ENCODE measurements around the gene USP15.

The USP15 gene

GRCh38 chr12:62282057-62282774, 22.0 kb downstream of the USP15 start:
- DNase-seq (ENCODE audit: low read depth): no peak

DNA sequence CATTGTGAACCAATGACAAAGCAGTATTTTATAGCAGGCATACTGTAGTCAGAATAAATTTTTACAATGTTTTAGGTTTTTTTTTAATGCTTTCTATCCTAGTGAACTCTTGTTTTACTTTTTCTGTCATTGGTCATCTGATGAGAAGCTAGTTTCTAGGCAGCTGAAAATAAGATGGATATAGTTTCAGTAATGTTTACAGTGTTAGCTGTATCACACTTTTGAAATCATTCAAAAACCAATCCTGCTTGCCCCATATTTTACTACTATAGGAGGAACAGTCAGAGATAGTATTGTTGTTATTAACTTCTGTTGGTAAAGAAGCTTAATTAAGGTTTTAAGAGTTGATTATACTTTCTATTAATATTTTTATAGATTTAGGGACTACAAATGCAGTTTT, 24.5 kb downstream of the USP15 start:
- DNase-seq (ENCODE audit: low read depth): no peak

- DNase-seq (ENCODE audit: low read depth): no peak
These were observed 25.1 kb downstream of the USP15 start for GRCh38 chr12:62285284-62285683.

- no peak for DNase-seq (ENCODE audit: low read depth)
These were observed 28.1 kb downstream of the USP15 start for GRCh38 chr12:62288328-62288727.

GRCh38 chr12:62290846-62291245, 30.6 kb downstream of the USP15 start:
- DNase-seq (ENCODE audit: low read depth): no peak

DNA sequence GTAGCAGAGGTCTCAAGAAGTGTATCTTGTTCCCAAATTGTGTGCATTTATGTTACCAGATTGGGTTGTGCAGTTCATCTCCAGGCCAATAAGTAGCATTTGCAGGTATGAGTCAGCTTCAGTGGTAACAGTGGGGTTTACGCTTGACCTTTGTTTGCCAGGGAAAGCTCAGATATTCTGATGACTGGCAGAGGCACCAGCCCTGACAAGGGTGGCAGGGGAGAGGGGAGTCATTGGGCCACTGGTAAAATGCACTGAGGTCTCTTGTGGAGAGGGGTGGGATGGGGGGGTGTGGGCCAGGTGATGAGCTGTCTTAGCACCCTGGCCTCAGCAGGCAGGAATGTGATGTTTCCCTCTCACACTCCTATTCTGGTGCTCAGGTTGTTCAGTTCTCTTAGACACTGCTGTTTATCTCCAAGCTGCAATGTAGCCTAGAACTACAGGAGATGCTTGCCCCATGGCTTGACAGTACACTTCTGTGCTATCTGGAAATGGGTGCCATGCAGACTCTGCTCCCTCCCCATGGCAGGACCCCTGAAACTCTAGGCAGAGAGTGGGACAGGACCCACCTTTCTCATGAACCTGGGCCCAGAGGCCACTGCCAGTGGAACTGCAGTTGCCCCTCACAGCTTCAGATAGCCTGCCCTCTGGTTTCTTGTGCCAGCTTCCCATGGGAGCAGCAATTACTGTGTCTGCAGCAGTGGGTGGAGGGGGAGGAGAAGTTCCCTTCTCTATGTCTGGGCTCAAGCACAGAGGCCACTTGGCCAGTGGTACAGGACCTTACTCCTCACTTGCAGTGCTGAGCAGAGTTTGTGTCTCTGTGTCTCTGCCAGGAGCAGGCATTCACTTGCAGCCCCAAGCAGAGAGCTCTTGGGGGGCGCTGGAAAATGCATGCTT, 31.9 kb downstream of the USP15 start:
- DNase-seq (ENCODE audit: low read depth): no peak

- no peak for DNase-seq (ENCODE audit: low read depth)
These were observed 32.6 kb downstream of the USP15 start for GRCh38 chr12:62292761-62293344.

DNA sequence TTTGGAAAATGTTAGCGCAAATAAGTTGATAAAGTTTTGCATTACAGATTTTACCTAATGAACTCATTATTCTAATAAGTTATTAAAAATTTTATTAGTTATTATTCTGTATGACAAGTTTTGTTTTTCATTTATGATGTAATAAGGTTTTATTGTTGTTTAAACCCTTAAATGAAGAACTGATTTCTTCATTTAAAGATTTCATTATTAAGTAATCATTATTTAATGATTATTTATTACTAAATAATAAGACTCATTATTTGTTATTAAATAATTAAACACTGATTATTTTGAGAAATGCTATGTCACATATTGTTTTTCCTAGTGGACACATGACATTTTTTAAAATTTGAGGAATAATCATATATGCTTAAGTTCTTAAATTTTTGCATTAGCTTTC, 34.2 kb downstream of the USP15 start:
- DNase-seq (ENCODE audit: low read depth): no peak

- no peak for DNase-seq (ENCODE audit: low read depth)
These were observed 35.8 kb downstream of the USP15 start for GRCh38 chr12:62296001-62296400.

DNA sequence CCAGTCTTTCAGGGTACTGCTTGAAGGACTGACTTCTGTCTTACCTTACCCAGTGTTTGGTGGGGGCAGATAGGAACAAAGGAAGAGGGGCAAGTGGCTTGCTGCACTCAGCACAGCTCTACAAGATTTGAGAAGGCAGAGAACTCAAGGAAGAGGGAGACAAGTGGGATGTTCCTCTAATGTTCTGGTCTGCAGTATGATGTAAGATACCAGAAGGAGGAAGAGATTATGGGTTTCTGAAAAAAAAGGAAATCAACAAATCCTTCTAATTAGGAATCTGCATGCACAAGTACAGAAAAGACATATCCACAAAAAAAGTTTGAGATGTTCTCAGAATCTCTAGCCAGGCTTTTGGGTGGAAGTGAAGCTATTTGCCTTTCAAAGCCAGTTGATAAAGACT, 37.1 kb downstream of the USP15 start:
- no peak for DNase-seq (ENCODE audit: low read depth)

GRCh38 chr12:62299617-62300016, 39.4 kb downstream of the USP15 start:
- DNase-seq (ENCODE audit: low read depth): no peak

DNA sequence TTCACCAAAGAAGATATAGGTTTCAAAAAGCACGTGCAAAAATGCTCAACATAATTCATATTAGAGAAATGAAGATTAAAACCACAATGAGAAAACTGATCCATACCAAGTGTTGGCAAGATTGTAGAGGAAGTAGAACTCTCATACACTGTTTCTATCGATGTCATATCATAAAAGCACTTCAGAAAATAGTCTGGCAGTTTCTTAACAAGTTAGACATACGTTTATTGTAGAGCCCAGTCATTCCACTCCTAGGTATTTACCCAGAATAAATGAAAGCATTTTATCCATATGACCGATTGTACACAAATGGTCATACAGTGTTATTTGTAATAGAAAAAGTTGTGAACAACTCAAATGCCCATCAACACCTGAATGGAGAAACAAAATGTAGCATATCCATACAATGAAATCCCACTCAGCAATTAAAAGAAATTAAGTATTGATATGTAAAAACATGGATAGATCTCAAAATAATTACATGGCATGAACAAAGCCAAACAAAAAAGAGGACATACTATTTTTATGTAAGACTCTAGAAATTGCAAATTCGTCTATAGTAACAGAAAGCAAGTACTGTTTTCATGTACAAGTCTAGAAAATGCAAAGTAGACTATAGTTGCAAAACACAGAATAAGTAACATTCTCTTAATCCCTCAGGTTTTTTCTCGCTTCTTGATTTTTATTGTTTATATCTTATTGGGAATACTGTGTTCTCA, 41.0 kb downstream of the USP15 start:
- no peak for DNase-seq (ENCODE audit: low read depth)

- no peak for DNase-seq (ENCODE audit: low read depth)
These were observed 41.6 kb downstream of the USP15 start for GRCh38 chr12:62301799-62302133.

DNA sequence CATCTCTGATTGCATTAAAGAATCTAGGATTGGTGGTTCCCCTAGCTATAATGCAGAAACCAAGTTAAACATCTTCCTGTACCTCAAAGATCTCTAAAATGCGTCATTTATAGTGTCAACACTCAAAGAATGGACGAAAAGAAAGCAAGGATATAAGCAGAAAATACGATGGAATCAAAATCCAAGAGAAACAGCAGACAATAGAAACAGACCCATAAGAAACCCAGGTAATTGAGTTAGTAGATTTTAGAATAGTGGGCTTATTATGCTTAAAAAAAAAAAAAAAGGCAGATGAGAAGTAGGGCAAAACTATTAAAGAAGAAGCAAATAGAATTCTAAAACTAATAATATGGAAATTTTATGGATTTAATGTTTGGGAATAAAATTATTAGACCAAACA, 44.4 kb downstream of the USP15 start:
- no peak for DNase-seq (ENCODE audit: low read depth)

- no peak for DNase-seq (ENCODE audit: low read depth)
These were observed 45.6 kb downstream of the USP15 start for GRCh38 chr12:62305778-62306177.

GRCh38 chr12:62306569-62307530, 46.6 kb downstream of the USP15 start:
- no peak for DNase-seq (ENCODE audit: low read depth)

DNA sequence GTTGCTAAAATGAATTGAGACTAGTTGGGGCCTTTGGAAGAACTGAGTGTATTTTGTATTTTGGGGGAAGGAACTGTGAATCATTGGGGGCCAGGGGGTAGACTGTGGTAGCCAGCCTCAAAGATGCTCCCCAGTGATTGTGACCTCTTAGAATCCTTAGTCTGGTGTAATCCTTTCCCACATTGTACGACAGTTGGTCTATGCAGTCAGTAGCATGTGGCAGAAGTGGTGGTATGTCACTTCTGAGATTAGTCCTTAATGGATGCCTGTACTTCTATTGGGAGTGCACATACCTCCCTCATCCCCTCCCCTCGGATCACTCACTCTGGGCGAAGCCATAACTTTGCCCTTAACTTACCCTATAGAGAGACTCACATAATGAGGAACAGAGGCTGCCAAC, 48.0 kb downstream of the USP15 start:
- no peak for DNase-seq (ENCODE audit: low read depth)

DNA sequence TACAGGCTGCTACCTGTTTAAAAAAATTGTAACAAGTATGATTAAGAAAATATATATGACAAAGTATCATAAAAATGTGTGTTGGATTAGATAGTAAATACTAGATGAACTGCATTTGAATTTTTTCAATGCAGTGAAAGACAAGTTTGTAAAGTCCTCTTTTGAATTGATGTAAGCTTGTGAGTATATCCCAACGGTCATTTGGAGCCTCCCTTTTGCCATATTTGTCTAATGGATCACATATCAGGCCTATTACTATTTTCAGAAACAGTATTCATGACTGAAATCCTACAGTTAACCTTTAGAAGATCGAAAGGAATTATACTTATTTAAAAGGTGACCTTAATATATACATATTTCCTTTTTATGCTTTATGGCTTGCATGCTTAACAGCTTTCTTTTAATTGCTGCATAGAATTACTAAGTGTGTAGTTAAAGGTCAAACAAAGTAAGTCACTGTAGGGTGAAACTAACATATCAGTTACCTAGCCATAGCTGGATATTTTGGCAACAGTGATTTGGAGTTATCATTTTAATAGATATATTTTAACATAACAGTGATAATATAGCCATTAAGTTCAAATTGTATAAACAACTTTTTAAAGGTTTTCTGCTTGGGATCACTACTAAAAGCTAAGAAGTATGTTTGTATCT, 53.6 kb downstream of the USP15 start:
- DNase-seq (ENCODE audit: low read depth): no peak

- no peak for DNase-seq (ENCODE audit: low read depth)
These were observed 56.8 kb downstream of the USP15 start for GRCh38 chr12:62317017-62317416.

DNA sequence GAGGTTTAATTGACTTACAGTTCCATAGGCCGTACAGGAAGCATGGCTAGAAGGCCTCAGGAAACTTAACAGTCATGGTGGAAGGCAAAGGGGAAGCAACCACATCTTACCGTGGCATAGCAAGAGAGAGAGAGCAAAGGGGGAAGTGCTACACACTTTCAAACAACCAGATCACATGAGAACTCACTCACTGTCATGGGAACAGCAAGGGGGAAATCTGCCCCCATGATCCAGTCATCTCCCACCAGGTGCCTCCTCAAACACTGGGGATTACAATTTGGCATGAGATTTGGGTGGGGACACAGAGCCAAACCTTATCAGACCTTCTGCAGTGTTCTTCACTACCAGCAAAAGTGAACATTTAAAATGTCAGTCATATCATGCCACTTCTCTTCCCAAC, 58.9 kb downstream of the USP15 start:
- DNase-seq (ENCODE audit: low read depth): no peak

DNA sequence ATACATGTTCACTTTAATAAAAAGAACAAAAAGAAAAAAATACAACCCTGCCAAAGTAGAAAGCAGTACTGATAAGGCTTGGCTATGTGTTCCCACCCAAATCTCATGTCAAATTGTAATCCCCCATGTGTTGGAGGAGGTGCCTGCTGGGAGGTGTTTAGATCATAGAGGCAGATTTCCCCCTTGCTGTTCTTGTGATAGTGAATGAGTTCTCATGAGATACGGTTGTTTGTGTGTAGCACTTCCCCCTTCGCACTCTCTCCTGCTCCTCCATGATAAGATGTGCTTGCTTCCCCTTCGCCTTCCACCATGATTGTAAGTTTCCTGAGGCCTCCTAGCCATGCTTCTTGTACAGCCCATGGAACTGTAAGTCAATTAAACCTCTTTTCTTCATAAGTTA, 59.9 kb downstream of the USP15 start:
- DNase-seq (ENCODE audit: low read depth): no peak
